HS-5 (cell line): Measurements from ENCODE around the gene LDB3.

Source experiments
- DNase-seq: peaks from one replicate; pipeline ENCODE4 v3.0.0-alpha.2; 2012; ENCODE audit warnings: low read depth

Gene LDB3

DNA sequence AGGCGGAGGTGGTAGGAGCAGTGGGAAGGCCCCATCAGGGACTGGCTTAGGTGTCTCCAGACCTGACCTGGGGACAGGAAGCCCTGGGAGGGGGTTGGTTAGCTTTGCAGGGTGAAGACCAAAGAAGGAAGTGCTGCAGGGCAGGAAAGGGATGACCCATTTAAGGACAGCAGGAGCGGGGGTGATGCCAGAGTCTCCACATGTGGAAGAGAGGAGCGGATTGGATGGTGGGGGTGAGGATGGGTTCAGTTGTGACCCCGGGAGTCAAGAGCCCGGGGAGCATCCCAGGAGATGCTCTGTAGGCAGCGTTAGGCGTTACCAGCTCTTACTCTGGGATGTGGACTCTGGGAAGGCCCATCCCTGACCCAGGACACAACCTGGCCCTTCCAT lies 3.1 kb upstream of the LDB3 start:
- no peak for DNase-seq

GRCh38 chr10:86665868-86666267 lies 2.4 kb upstream of the LDB3 start:
- no peak for DNase-seq

DNA sequence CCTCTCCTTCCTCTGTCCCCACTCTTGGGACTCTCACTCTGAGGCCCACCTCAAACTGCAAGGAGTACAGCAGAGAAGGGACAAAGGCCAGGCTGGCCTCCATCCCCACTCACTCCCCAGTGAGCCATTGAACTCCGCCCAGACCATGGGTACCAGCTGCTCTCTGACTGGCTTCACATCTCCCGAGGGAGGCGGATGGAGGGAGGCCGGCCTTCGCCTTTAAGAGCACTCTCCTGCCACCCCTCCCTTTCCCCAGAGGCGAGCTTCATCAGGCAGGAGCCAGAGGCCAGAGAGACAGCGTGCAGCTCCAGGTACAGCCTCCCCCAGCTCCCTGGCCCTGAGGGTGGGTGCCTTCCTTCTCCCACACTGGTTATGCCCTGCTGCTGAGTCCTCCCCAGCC lies 1.8 kb upstream of the LDB3 start:
- no peak for DNase-seq

- no peak for DNase-seq
Measured at GRCh38 chr10:86667421-86668181, 710 bp upstream of the LDB3 start.

GRCh38 chr10:86670290-86670811 lies 2.0 kb downstream of the LDB3 start:
- no peak for DNase-seq

- no peak for DNase-seq
Measured at GRCh38 chr10:86670876-86671275, 2.6 kb downstream of the LDB3 start.

DNA sequence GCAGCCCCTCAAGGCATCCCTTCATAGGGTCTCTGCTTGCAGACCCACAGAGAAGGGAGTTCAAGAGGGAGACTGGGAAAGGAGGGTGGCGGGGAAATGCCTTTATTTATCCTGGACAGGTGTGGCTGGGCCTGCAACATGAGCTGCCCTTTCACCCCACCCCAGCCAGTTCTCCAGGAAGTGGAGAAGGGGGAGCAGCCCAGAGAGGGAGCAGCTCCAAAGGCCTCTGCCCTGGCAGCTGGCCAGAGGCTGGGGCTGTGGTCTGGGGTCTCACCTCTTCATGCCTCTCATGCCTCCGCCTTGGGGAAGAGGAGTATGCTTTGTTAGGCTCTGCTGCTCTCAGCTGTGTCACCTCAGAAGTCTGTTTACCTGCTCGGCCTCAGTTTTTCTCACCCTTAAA lies 3.1 kb downstream of the LDB3 start:
- no peak for DNase-seq

DNA sequence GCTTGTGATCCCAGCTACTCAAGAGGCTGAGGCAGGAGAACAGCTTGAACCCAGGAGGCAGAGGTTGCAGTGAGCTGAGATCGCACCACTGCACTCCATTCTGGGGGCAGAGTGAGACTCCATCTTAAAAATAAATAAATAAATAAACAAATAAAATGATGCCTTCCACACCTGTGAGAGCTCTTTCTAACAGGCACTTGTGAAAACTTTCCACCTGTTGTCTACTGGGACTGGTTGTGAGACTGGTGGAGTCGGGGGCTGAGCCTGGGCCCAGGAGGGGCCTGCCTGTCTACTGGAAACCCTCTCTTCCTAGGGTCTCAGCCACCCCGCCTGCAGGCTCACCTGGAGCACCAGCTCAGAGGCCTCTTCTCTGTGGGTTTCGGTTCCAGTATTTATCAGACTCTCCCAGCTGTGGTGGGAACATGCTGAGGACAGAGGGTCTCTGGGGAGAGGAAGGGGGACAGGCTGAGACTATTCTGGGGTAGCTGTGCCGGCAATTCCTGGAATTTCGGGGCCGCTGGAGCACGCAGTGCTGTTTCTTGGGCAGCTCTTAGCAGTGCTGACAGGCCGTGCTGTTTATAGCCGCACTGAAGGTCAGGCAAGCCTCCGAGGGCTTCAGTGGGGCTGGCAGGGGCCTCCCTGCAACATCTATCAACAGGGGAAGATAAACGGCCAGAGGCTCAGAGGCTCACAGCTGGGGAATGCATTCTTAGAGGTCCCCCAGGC lies 3.8 kb downstream of the LDB3 start:
- no peak for DNase-seq

DNA sequence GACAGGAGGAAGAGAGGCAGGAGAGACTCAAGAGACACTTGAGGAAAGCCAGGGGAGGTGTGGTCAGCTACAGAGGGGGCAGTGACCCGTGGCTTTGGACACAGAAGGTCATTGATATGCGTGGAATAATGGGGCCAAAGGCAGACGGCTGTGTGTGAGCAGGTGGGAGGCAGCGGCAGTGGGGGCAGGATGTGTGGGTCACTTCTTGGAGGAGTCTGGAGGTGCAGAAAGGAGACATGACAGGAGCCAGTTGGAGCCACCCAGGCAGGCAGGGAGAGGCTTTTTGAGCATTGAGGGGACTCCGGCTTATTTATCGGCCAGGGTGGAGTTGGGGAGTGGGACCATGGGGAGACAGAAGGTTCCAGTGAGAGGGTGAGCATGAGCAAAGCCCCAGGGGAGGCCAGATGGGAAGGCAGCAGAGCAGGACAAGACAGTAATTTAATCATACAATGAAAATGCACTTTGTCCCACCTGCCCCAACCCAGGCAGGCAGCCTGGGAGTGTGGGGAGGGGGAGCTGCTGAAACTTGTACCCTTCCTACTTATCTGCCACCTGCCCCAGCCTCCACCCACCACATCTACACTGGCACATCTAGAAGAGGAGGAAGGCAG lies 5.0 kb downstream of the LDB3 start:
- no peak for DNase-seq

- no peak for DNase-seq
Measured at GRCh38 chr10:86673827-86674581, 5.7 kb downstream of the LDB3 start.

GRCh38 chr10:86674912-86675311 lies 6.6 kb downstream of the LDB3 start:
- no peak for DNase-seq

- DNase-seq = no peak
Measured at GRCh38 chr10:86677374-86677773, 9.1 kb downstream of the LDB3 start.

GRCh38 chr10:86678999-86679792 lies 10.9 kb downstream of the LDB3 start:
- DNase-seq = no peak

GRCh38 chr10:86681047-86681446 lies 12.7 kb downstream of the LDB3 start:
- DNase-seq = no peak

DNA sequence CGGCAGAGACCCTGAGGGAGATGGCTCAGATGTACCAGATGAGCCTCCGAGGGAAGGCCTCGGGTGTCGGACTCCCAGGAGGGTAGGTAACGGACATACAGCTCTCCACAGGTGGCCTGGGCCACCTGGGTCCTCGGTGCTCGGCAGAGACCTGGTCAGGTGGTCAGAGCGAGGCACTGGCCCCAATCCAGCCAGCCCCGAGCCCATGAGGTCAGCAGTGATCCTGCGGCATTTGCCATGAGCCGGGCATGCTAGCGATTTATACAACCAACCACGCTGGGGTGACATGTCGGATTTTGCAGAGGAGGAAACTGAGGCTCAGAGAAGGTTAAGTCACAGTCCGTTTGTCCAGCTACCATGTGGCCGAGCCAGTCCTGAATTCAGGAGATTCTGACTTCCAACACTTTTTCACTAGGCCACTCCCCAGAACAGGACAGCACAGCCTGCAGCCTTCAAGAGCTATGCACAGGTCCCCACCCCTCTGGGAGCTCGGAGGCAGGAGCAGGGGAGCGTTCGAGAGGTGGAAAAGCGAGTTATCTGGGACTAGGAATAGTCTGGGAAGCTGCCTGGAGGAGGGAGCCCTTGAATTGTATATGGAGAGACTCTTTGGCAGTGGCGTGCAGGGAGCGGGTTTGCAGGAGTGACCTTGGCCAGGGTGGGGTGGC lies 13.5 kb downstream of the LDB3 start:
- no peak for DNase-seq

DNA sequence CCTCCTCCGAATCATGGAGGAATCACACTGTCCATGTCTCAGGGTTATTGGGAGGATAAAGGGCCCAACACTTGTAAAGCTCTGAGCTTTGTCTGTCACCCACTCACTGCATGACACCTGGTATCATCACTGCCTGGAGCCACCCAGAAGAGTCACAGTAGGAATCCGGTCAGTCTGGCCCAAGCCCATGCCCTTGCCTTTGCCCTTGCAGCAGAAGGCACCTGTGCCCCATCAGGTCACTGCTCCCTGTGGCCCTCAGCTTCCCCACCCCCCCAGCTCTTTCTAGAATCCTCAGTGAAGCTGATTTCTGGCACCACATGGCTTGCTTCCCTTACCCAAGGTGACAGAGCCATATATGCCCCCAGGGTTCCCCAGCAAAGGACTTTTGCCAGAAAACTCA lies 14.4 kb downstream of the LDB3 start:
- DNase-seq = no peak

GRCh38 chr10:86684331-86685097 lies 16.2 kb downstream of the LDB3 start:
- DNase-seq = no peak

- DNase-seq = no peak
Measured at GRCh38 chr10:86685416-86685815, 17.1 kb downstream of the LDB3 start.

DNA sequence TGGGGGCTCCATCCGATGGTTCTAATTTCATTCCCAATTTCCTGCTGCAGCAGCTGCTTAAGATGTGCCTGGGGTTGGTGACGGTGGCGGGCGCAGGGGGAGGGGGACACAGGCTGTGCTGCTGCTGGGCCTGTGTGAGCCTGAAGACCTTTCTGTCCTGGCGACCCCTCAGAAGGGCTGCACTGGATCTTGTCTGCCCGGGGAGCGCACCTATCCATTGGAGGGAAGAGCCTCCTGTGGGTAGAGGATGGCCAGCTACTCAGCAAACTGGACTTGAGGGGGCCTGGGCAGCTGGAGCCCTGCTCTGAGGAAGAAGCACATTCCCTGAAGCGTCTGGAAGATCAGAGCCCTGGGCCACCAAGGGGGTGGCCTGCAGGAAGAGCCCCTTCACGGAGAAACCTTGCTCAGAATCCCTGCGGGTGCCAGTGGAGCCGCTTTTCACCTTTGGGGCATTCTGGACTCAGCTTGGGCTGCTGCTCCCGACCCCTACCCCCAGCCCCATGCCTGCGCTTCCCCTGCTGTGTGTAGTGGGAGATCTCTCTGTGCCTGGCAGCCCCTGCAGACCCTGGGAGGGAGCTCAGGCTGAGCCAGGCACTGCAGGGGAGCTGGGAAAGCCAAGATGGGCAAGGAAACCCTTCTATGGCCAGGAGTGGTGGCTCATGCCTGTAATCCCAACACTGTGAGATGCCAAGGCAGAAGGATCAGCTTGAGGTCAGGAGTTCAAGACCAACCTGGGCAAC lies 17.8 kb downstream of the LDB3 start:
- DNase-seq = no peak
